Keratinocyte (primary cell): ENCODE measurements around the gene FAM53A. TPM values are rescaled to one million over a fixed set of nuclear protein-coding genes. Genes with fewer than 3 reads are reported as not detected.
"Not testable (repeated sequence)": the region's sequence is repeated elsewhere in the genome, so short reads cannot be mapped to it uniquely, and the experiment has no call there.

Experiments used
- DNase-seq: peaks from one replicate; pipeline ENCODE4 v3.0.0-alpha.2; 2011; ENCODE audit warnings: low read depth, missing footprints, low spot score
- FAIRE-seq: peaks from 2 replicates; lab custom pipeline; 2011; peaks lifted over from hg19 to GRCh38; lab: Jason Lieb, UNC
- H2AFZ ChIP-seq: 2 replicates; pipeline ENCODE4 v1.6.0; 2012; ENCODE audit warnings: low read length, control low read depth, inconsistent platforms; ENCODE audit not compliant: control insufficient read depth
- H3K27ac ChIP-seq: 2 replicates; pipeline ENCODE4 v1.5.1; 2011; ENCODE audit warnings: low read length; ENCODE audit not compliant: control insufficient read depth, insufficient read depth
- H3K27me3 ChIP-seq: 3 replicates; pipeline ENCODE4 v1.6.0; 2011; ENCODE audit warnings: low read length; ENCODE audit not compliant: control insufficient read depth, insufficient read depth; ENCODE audit errors: extremely low read depth
- H3K36me3 ChIP-seq, 2 experiments: 2 replicates in 1 of 2; 3 replicates in 1 of 2; pipeline ENCODE4 v1.5.1; 2011; ENCODE audit warnings: low read length in 2 of 2, mild to moderate bottlenecking in 1 of 2; ENCODE audit not compliant: control insufficient read depth in 2 of 2, insufficient read depth in 2 of 2; ENCODE audit errors: extremely low read depth in 1 of 2
- H3K4me1 ChIP-seq: 3 replicates; pipeline ENCODE4 v1.5.1; 2011; ENCODE audit warnings: low read length; ENCODE audit not compliant: control insufficient read depth, insufficient read depth; ENCODE audit errors: extremely low read depth
- H3K4me2 ChIP-seq: 3 replicates; pipeline ENCODE4 v1.6.0; 2011; ENCODE audit warnings: low read depth, low read length; ENCODE audit not compliant: control insufficient read depth, insufficient read depth; ENCODE audit errors: extremely low read depth
- H3K4me3 ChIP-seq, 3 experiments: fragments of 200-600 bp in 1 of 3; sonication (generic) in 1 of 3; 2 replicates in 2 of 3; 3 replicates in 1 of 3; pipeline ENCODE4 v1.5.1; 2011 to 2016; ENCODE audit warnings: low read length in 3 of 3, mild to moderate bottlenecking in 3 of 3, control low read depth in 2 of 3, inconsistent platforms in 1 of 3, low read depth in 1 of 3, mixed read lengths in 1 of 3, mixed run types in 1 of 3, moderate library complexity in 1 of 3; ENCODE audit not compliant: control insufficient read depth in 2 of 3, insufficient read depth in 2 of 3; ENCODE audit errors: extremely low read depth in 1 of 3
- H3K79me2 ChIP-seq: 2 replicates; pipeline ENCODE4 v1.6.0; 2012; ENCODE audit warnings: low read length; ENCODE audit not compliant: control insufficient read depth, insufficient read depth
- H3K9ac ChIP-seq: 3 replicates; pipeline ENCODE4 v1.6.0; 2011; ENCODE audit warnings: low read length; ENCODE audit not compliant: control insufficient read depth, insufficient read depth; ENCODE audit errors: extremely low read depth
- H3K9me1 ChIP-seq: 3 replicates; pipeline ENCODE4 v1.6.0; 2011; ENCODE audit warnings: low read length; ENCODE audit not compliant: control insufficient read depth, insufficient read depth; ENCODE audit errors: extremely low read depth
- H3K9me3 ChIP-seq: 2 replicates; pipeline ENCODE4 v1.5.1; 2012; ENCODE audit warnings: low read depth, low read length; ENCODE audit not compliant: control insufficient read depth
- H4K20me1 ChIP-seq: 3 replicates; pipeline ENCODE4 v1.6.0; 2011; ENCODE audit warnings: low read length; ENCODE audit not compliant: control insufficient read depth, insufficient read depth; ENCODE audit errors: extremely low read depth
- EZH2 ChIP-seq: IDR thresholded peaks from one replicate; pipeline ENCODE4 v1.6.1; 2012; ENCODE audit warnings: inconsistent platforms, mild to moderate bottlenecking, low read length, moderate library complexity
- dilution Hi-C: fragments of 300-500 bp; cut with MboI; formaldehyde crosslinking; loops from one replicate; pipeline ENCODE4 v1.7.0; 2020; ENCODE audit warnings: low sequenced_read_pairs; ENCODE audit not compliant: extremely low pct_ligation_motif_present
- polyA plus RNA-seq, 5 experiments: library from polyadenylated mRNA; depleted of rRNA in 3 of 5; stranded (reverse) in 3 of 5; stranded (forward) in 1 of 5; unstranded in 1 of 5; fragments of >200 nt; gene quantifications; 1 replicate in 1 of 5; 2 replicates in 3 of 5; 3 replicates in 1 of 5; pipeline versions ENCODE4 v1.2.1 to v1.2.3, GENCODE V29; 2011 to 2012; ENCODE audit warnings: missing spikeins in 2 of 5, low read depth in 1 of 5, low replicate concordance in 1 of 5
- TF ChIP-seq, protein P1 (sequence below), 3 experiments: IDR thresholded peaks in 1 of 3; conservative IDR thresholded peaks in 1 of 3; optimal IDR thresholded peaks in 1 of 3; 2 replicates in 2 of 3; 3 replicates in 1 of 3; pipeline versions ENCODE3 to v1.5.1; 2011; ENCODE audit warnings: low read length in 3 of 3, mild to moderate bottlenecking in 3 of 3, moderate library complexity in 2 of 3, control low read depth in 1 of 3, inconsistent platforms in 1 of 3; ENCODE audit not compliant: insufficient read depth in 2 of 3; ENCODE audit errors: extremely low read depth in 1 of 3

Gene FAM53A
- polyA plus RNA-seq, 1 donor (not counting 4 experiments of a cell fraction or from before 2014, with no cell fraction given), result 0.50 TPM

DNA sequence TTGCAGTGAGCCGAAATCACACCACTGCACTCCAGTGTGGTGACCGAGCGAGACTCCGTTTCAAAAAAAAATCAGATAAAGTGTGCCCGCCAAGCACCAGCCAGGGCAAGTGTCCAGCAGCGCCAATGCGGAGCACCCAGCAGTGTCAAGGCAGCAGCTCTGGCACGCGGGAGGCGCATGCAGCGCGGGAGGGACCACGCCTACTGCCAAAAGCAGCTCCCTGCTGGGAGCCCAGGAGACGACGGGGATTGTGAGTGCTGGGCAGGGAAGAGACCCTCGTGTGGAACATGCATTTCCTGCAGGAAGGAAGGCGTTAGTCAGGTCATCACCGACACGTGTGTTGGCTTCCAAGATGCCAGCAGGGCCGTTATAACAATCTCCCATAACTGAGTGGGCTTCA, 10.4 kb downstream of the FAM53A start:
- Histone ChIP-seq H3K9ac (no peak overlapping the region), H4K20me1 (no peaks in the 10 kb centered on the region), H2AFZ (no peak overlapping the region), H3K79me2 (no peaks in the 10 kb centered on the region), H3K9me3 (no peaks in the 10 kb centered on the region), H3K9me1 (no peaks in the 10 kb centered on the region), H3K4me2 (no peak overlapping the region), H3K4me1 (no peaks in the 10 kb centered on the region), H3K36me3 (no peaks in the 10 kb centered on the region), H3K27ac (no peak overlapping the region), H3K4me3 (no peak overlapping the region), H3K27me3 (no peaks in the 10 kb centered on the region)
- TF ChIP-seq EZH2, result no peak
- TF ChIP-seq, protein P1, sequence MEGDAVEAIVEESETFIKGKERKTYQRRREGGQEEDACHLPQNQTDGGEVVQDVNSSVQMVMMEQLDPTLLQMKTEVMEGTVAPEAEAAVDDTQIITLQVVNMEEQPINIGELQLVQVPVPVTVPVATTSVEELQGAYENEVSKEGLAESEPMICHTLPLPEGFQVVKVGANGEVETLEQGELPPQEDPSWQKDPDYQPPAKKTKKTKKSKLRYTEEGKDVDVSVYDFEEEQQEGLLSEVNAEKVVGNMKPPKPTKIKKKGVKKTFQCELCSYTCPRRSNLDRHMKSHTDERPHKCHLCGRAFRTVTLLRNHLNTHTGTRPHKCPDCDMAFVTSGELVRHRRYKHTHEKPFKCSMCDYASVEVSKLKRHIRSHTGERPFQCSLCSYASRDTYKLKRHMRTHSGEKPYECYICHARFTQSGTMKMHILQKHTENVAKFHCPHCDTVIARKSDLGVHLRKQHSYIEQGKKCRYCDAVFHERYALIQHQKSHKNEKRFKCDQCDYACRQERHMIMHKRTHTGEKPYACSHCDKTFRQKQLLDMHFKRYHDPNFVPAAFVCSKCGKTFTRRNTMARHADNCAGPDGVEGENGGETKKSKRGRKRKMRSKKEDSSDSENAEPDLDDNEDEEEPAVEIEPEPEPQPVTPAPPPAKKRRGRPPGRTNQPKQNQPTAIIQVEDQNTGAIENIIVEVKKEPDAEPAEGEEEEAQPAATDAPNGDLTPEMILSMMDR (optimal IDR thresholded peaks at IDR 0.05 in 1 of 3, IDR thresholded peaks at IDR 0.05 in 1 of 3, conservative IDR thresholded peaks at IDR 0.05 in 1 of 3; ENCODE audit: extremely low read depth in 1 of 3, insufficient read depth in 2 of 3, low read length in 3 of 3), result no peak
- FAIRE-seq (no peak), DNase-seq (no peak)
- dilution Hi-C loops, result no loop called here

GRCh38 chr4:1671011-1671410, 13.1 kb downstream of the FAM53A start:
- not testable (repeated sequence) for H4K20me1 ChIP-seq

GRCh38 chr4:1670279-1670678, 13.8 kb downstream of the FAM53A start:
- H3K27me3 ChIP-seq, result no peaks in the 10 kb centered on the region
- no peak overlapping the region for H3K4me2 ChIP-seq
- H3K79me2 ChIP-seq, result no peaks in the 10 kb centered on the region
- no peaks in the 10 kb centered on the region for H3K36me3 ChIP-seq
- H3K4me1 ChIP-seq, result no peaks in the 10 kb centered on the region
- no peaks in the 10 kb centered on the region for H3K9me3 ChIP-seq
- H4K20me1 ChIP-seq, result no peaks in the 10 kb centered on the region
- no peak overlapping the region for H3K27ac ChIP-seq
- FAIRE-seq, result no peak
- TF ChIP-seq, protein P1 (optimal IDR thresholded peaks at IDR 0.05 in 1 of 3, IDR thresholded peaks at IDR 0.05 in 1 of 3, conservative IDR thresholded peaks at IDR 0.05 in 1 of 3; ENCODE audit: extremely low read depth in 1 of 3, insufficient read depth in 2 of 3, low read length in 3 of 3), result no peak
- TF ChIP-seq EZH2, result no peak
- H3K9me1 ChIP-seq, result no peaks in the 10 kb centered on the region
- dilution Hi-C loops, result no loop called here
- H2AFZ ChIP-seq, result no peak overlapping the region
- no peak overlapping the region for H3K9ac ChIP-seq
- H3K4me3 ChIP-seq, result no peak overlapping the region
- DNase-seq, result no peak

More at GRCh38 chr4:1671011-1671410, 13.1 kb downstream of the FAM53A start:
- H2AFZ ChIP-seq, H3K4me3 ChIP-seq, H3K27me3 ChIP-seq, H3K36me3 ChIP-seq, H3K4me2 ChIP-seq, H3K4me1 ChIP-seq, dilution Hi-C loops, H3K9me1 ChIP-seq, FAIRE-seq, H3K9ac ChIP-seq, H3K9me3 ChIP-seq, H3K79me2 ChIP-seq, DNase-seq, H3K27ac ChIP-seq: not testable (repeated sequence)
